Mesothelial cell of epicardium (in vitro differentiated cells): ENCODE results near the gene SDC3. TPM values are rescaled to one million over a fixed set of nuclear protein-coding genes. Genes with fewer than 3 reads are reported as not detected.

Experiments
- DNase-seq, 2 experiments: peaks; one replicate each; pipeline ENCODE4 v3.0.0; 2021; ENCODE audit warnings: low spot score in 2 of 2; ENCODE audit not compliant: unreplicated experiment in 2 of 2
- H3K27ac Mint-ChIP-seq: 2 replicates; pipeline ENCODE4 v1.8.0; 2021; ENCODE audit warnings: mixed read lengths
- H3K27me3 Mint-ChIP-seq: 2 replicates; pipeline ENCODE4 v1.8.0; 2021; ENCODE audit warnings: low read depth, mixed read lengths
- H3K36me3 Mint-ChIP-seq: 2 replicates; pipeline ENCODE4 v1.8.0; 2021; ENCODE audit warnings: mixed read lengths
- H3K4me1 Mint-ChIP-seq: 2 replicates; pipeline ENCODE4 v1.8.0; 2021; ENCODE audit warnings: mixed read lengths
- H3K4me3 Mint-ChIP-seq: 2 replicates; pipeline ENCODE4 v1.8.0; 2021; ENCODE audit warnings: mild to moderate bottlenecking, moderate library complexity, mixed read lengths
- H3K9me3 Mint-ChIP-seq: 2 replicates; pipeline ENCODE4 v1.8.0; 2021; ENCODE audit warnings: mixed read lengths
- total RNA-seq: library from RNA; stranded (reverse); gene quantifications from 3 replicates; pipeline ENCODE4 v1.2.1, GENCODE V29; 2021
- TF ChIP-seq, protein P1 (sequence below): fragments of 200-600 bp; sonication (generic); IDR thresholded peaks from one replicate; pipeline ENCODE4 v1.5.0; 2021; ENCODE audit warnings: antibody characterized with exemption; ENCODE audit not compliant: unreplicated experiment

The SDC3 gene
- total RNA-seq, 1 donor from 2014 or later = 46.7 TPM

DNA sequence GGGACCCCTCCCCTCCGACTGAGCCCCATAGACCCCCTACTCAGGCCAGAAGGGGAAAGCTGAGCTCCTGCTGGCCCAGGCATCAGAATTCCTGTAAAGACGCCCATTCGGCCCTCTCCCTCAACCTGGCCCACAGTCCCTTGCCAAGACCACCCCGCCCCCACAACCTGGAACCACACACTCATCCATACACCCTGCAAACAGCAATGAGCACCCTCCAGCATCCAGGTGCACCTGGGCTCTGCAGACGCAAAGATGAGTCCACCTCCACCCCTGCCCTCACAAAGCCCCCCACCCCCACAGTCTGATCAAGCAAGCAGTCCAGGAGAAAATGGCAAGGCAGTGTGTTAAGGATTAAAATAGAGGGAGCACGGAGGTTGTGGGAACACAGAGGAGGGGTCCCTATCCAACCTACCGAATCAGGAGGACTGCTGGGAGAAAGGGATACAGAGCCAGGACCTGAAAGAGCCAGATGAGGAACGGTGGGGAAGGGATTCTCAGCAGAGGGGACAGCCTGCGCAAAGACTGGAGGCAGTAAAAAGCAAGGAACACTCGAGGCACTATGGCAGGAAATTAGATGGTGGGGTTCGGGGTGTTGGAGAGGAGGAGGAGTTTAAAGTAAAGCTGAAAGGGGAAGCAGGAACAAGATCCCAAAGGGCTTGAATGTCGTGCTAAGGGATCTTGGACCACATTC is 83.7 kb downstream of the SDC3 start:
- peak overlapping the region; percentile 55 for H3K27ac Mint-ChIP-seq
- no peaks in the 10 kb centered on the region for H3K36me3 Mint-ChIP-seq
- no peak for DNase-seq
- peaks cover 2% of the 10 kb centered on the region for H3K9me3 Mint-ChIP-seq
- peak overlapping the region; percentile 77 for H3K4me3 Mint-ChIP-seq
- peaks cover 15% of the 10 kb centered on the region for H3K27me3 Mint-ChIP-seq
- TF ChIP-seq, protein P1, sequence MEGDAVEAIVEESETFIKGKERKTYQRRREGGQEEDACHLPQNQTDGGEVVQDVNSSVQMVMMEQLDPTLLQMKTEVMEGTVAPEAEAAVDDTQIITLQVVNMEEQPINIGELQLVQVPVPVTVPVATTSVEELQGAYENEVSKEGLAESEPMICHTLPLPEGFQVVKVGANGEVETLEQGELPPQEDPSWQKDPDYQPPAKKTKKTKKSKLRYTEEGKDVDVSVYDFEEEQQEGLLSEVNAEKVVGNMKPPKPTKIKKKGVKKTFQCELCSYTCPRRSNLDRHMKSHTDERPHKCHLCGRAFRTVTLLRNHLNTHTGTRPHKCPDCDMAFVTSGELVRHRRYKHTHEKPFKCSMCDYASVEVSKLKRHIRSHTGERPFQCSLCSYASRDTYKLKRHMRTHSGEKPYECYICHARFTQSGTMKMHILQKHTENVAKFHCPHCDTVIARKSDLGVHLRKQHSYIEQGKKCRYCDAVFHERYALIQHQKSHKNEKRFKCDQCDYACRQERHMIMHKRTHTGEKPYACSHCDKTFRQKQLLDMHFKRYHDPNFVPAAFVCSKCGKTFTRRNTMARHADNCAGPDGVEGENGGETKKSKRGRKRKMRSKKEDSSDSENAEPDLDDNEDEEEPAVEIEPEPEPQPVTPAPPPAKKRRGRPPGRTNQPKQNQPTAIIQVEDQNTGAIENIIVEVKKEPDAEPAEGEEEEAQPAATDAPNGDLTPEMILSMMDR = no peak
- peaks cover 26% of the 10 kb centered on the region for H3K4me1 Mint-ChIP-seq

DNA sequence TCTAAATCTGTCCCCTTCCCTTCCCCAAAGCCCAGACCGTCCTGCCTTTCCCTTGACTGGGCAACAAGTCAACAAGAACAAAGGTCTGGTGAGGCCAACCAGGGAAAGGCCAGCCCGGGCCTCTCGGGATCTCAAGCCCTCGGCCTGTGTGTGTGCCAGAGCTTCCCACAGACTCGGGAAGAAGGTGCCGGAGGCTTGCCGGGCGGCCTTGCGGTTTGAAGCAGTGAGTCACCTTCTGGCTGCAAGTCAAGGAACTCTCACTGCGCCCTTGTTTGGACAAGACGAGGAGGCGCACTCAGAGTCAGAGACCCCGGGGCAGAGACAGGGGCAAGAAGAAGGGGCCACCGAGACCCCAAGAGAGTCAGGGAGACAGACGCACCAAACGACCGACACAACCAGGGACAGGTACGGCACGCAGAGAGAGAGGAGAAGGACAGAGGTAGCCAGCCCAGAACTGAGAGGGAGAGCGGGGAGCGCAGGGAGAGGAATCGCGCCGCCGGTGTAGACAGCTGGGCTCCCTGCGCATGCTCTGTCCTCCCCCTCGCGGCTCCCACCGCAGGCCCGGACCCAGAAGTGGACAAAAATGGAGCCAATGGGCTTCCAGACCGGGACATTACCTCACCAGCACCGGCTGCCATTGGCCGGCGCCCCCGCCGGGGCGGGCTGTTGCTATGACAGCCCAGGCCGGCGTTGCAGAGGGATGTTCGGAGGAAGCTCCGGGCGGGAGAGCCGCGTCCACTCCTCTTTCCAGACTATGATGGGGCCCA is 84.4 kb downstream of the SDC3 start:
- Mint-ChIP-seq H3K4me3 (peak overlapping the region; percentile 77), H3K36me3 (no peaks in the 10 kb centered on the region), H3K27ac (peak overlapping the region; percentile 99), H3K4me1 (peaks cover 32% of the 10 kb centered on the region), H3K27me3 (peaks cover 15% of the 10 kb centered on the region), H3K9me3 (no peaks in the 10 kb centered on the region)
- TF ChIP-seq, protein P1 = no peak
- peak; percentile 94 to 98 for DNase-seq

DNA sequence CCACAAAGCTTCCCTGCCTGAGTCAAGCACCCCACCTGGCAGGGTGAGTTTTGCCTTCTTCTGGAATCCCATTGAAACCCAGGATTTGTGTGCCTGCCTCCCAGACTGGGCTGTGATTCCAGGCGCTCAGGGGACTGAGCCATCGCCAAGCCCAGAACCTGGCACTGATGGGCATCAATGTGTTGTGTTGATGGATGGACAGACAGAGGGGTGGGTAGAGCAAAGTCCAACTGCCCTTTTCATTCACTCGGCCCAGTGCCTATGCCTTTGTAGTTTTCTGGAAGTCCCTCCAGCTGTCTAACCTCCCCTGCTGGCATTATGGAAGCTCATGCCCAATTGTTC is 85.0 kb downstream of the SDC3 start:
- Mint-ChIP-seq H3K4me3 (peak overlapping the region; percentile 77), H3K27me3 (peaks cover 15% of the 10 kb centered on the region), H3K36me3 (no peaks in the 10 kb centered on the region), H3K9me3 (no peaks in the 10 kb centered on the region), H3K27ac (peak overlapping the region; percentile 99), H3K4me1 (peaks cover 35% of the 10 kb centered on the region)
- DNase-seq = no peak
- TF ChIP-seq, protein P1 = no peak

DNA sequence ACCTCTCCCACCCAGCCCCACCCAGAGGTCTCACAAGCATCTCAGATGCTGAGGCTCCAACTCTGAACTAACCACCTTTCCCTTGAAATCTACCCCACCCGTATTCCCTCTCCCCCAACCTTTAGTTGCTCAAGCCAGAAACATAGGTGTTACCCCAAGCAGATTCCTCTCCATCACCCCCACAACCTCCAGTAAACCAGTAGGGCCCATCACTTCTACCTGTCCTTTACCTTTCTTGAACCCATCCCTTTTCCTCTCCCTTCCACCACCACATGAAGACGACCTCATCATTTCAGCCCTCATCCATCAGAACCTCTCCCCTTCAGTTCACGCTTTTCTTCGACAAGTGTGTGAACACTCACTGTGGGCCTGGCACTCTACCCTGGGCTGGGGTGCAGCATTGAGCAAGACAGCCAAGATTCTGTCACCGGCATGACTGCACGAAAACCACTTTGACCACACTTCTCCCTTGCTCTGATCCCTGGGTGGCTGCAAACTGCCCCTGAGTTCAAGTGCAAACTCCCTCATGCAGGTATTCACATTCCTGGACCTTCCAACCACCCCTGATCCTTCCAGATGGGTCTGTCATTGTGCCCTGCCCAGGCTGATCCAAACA is 85.5 kb downstream of the SDC3 start:
- peak overlapping the region; percentile 99 for H3K27ac Mint-ChIP-seq
- H3K36me3 Mint-ChIP-seq = no peaks in the 10 kb centered on the region
- H3K4me1 Mint-ChIP-seq = peaks cover 39% of the 10 kb centered on the region
- TF ChIP-seq, protein P1 = no peak
- H3K27me3 Mint-ChIP-seq = peaks cover 14% of the 10 kb centered on the region
- H3K9me3 Mint-ChIP-seq = no peaks in the 10 kb centered on the region
- no peak for DNase-seq
- H3K4me3 Mint-ChIP-seq = peak overlapping the region; percentile 5

DNA sequence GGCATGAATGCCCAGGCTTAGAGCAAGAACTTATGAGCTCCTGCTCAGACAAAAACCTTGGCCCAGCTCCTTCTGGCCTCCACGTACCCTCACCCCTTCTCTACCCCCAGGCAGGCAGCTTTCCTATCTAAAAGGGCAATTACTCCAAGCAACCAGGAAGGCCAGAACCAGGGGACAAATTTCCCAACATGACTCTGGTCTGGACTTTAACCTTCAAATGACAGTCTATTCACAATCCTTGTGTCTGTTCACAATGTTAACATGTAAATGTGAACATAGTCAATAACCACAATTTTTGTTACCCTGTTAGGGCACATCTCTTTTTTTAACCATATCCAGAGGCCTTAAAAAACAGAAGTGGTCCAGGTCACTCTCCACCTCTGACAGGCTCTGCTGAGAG is 86.6 kb downstream of the SDC3 start:
- H3K4me1 Mint-ChIP-seq = peaks cover 40% of the 10 kb centered on the region
- no peak overlapping the region for H3K27ac Mint-ChIP-seq
- peaks cover 16% of the 10 kb centered on the region for H3K27me3 Mint-ChIP-seq

More for the DNA sequence above, 86.6 kb downstream of the SDC3 start:
- Mint-ChIP-seq H3K36me3 (no peaks in the 10 kb centered on the region), H3K9me3 (no peaks in the 10 kb centered on the region), H3K4me3 (no peak overlapping the region)
- no peak for DNase-seq
- TF ChIP-seq, protein P1 = no peak
